ENCODE data around the gene AP1S3.

AP1S3 gene

DNA sequence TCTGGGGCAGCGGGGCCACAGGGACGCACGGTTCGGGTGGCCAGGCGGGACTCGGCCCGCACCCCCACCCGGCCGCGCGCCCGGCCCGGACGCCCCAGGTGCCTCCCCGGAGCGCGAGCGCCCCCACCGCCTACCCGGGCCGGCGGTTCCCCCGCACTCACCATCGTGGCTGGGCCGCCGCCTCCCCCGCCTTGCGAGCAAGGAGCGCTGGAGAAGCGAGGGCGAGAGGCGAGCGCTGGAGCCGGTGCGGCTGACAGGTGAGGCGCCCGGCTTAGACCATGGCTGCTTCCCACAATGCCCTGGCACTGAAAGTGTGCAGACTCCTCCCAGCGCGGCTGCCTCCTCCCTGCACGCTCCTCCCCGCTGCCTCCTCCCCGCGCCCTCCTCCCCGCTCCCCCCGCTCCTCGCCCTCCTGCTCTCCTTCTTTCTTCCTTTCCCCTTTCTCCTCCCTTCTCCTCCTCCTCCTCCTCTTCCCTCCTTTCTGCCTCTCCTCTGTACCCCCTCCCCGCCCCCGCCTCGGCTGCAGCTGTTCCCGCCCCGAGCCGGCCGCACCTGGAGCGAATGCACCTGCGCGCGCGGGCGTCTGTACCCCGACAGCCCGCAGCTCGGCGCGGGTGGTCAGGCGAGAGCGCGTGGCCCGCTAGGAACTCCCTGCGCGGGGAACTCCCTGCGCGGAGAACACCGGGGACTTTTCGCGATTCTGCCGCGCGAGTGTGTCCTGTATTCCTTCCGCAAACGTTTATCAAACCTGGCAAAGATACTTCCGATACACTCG, at the start of gene AP1S3 (continued):
- TF ChIP-seq, protein P1, sequence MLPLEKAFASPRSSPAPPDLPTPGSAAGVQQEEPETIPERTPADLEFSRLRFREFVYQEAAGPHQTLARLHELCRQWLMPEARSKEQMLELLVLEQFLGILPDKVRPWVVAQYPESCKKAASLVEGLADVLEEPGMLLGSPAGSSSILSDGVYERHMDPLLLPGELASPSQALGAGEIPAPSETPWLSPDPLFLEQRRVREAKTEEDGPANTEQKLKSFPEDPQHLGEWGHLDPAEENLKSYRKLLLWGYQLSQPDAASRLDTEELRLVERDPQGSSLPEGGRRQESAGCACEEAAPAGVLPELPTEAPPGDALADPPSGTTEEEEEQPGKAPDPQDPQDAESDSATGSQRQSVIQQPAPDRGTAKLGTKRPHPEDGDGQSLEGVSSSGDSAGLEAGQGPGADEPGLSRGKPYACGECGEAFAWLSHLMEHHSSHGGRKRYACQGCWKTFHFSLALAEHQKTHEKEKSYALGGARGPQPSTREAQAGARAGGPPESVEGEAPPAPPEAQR (tag by site-specific recombination; IDR thresholded peaks at IDR 0.05), result no peak
- TF ChIP-seq ZBTB1 (tag by site-specific recombination; IDR thresholded peaks at IDR 0.05) (no peak), ZNF449 (tag by site-specific recombination; IDR thresholded peaks at IDR 0.05) (no peak), ZNF777 (tag by site-specific recombination; IDR thresholded peaks at IDR 0.05; ENCODE audit: borderline replicate concordance) (0 out of 2 replicates have a peak, but pooled peaks have one; percentile 52), ZNF48 (tag by site-specific recombination; IDR thresholded peaks at IDR 0.05) (no peak), ZNF404 (tag by site-specific recombination; IDR thresholded peaks at IDR 0.05) (no peak), ZBTB17 (tag by site-specific recombination; IDR thresholded peaks at IDR 0.05) (peak; percentile 45; the same call in 1 of the 2 replicates), ZNF514 (tag by site-specific recombination; IDR thresholded peaks at IDR 0.05) (no peak), CTCF (tag by site-specific recombination; IDR thresholded peaks at IDR 0.05) (0 out of 2 replicates have a peak, but pooled peaks have one; percentile 7), ZNF626 (tag by site-specific recombination; IDR thresholded peaks at IDR 0.05) (no peak), ZNF677 (tag by site-specific recombination; IDR thresholded peaks at IDR 0.05) (no peak)
- TF ChIP-seq, protein P2, sequence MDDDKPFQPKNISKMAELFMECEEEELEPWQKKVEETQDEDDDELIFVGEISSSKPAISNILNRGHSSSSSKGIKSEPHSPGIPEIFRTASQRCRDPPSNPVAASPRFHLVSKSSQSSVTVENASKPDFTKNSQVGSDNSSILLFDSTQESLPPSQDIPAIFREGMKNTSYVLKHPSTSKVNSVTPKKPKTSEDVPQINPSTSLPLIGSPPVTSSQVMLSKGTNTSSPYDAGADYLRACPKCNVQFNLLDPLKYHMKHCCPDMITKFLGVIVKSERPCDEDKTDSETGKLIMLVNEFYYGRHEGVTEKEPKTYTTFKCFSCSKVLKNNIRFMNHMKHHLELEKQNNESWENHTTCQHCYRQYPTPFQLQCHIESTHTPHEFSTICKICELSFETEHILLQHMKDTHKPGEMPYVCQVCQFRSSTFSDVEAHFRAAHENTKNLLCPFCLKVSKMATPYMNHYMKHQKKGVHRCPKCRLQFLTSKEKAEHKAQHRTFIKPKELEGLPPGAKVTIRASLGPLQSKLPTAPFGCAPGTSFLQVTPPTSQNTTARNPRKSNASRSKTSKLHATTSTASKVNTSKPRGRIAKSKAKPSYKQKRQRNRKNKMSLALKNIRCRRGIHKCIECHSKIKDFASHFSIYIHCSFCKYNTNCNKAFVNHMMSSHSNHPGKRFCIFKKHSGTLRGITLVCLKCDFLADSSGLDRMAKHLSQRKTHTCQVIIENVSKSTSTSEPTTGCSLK (tag by site-specific recombination; IDR thresholded peaks at IDR 0.05), result no peak
- TF ChIP-seq, protein P3, sequence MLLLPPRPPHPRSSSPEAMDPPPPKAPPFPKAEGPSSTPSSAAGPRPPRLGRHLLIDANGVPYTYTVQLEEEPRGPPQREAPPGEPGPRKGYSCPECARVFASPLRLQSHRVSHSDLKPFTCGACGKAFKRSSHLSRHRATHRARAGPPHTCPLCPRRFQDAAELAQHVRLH (tag by site-specific recombination; IDR thresholded peaks at IDR 0.05), result no peak
- TF ChIP-seq, protein P4, sequence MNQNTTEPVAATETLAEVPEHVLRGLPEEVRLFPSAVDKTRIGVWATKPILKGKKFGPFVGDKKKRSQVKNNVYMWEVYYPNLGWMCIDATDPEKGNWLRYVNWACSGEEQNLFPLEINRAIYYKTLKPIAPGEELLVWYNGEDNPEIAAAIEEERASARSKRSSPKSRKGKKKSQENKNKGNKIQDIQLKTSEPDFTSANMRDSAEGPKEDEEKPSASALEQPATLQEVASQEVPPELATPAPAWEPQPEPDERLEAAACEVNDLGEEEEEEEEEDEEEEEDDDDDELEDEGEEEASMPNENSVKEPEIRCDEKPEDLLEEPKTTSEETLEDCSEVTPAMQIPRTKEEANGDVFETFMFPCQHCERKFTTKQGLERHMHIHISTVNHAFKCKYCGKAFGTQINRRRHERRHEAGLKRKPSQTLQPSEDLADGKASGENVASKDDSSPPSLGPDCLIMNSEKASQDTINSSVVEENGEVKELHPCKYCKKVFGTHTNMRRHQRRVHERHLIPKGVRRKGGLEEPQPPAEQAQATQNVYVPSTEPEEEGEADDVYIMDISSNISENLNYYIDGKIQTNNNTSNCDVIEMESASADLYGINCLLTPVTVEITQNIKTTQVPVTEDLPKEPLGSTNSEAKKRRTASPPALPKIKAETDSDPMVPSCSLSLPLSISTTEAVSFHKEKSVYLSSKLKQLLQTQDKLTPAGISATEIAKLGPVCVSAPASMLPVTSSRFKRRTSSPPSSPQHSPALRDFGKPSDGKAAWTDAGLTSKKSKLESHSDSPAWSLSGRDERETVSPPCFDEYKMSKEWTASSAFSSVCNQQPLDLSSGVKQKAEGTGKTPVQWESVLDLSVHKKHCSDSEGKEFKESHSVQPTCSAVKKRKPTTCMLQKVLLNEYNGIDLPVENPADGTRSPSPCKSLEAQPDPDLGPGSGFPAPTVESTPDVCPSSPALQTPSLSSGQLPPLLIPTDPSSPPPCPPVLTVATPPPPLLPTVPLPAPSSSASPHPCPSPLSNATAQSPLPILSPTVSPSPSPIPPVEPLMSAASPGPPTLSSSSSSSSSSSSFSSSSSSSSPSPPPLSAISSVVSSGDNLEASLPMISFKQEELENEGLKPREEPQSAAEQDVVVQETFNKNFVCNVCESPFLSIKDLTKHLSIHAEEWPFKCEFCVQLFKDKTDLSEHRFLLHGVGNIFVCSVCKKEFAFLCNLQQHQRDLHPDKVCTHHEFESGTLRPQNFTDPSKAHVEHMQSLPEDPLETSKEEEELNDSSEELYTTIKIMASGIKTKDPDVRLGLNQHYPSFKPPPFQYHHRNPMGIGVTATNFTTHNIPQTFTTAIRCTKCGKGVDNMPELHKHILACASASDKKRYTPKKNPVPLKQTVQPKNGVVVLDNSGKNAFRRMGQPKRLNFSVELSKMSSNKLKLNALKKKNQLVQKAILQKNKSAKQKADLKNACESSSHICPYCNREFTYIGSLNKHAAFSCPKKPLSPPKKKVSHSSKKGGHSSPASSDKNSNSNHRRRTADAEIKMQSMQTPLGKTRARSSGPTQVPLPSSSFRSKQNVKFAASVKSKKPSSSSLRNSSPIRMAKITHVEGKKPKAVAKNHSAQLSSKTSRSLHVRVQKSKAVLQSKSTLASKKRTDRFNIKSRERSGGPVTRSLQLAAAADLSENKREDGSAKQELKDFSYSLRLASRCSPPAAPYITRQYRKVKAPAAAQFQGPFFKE (tag by site-specific recombination; IDR thresholded peaks at IDR 0.05; ENCODE audit: borderline replicate concordance), result no peak

Data from HEK293 (cell line).